Sigmoid colon (tissue), 7 donors: ENCODE data around the gene ATP5F1D. TPM values are rescaled to one million over a fixed set of nuclear protein-coding genes. Genes with fewer than 3 reads are reported as not detected.

ENCODE experiments used
- DNase-seq: peaks from one replicate; pipeline ENCODE4 v3.0.0-alpha.2; 2019
- H3K27ac ChIP-seq, 4 donors: fragments of 200-600 bp; sonication (generic); one replicate each; pipeline ENCODE4 v1.5.1; 2016 to 2019; ENCODE audit warnings: mild to moderate bottlenecking in 1 of 4
- H3K27me3 ChIP-seq, 3 donors: fragments of 200-600 bp; sonication (generic); one replicate each; pipeline ENCODE4 v1.5.1; 2019; ENCODE audit warnings: mild to moderate bottlenecking in 1 of 3
- H3K36me3 ChIP-seq, 4 donors: fragments of 200-600 bp; sonication (generic); one replicate each; pipeline ENCODE4 v1.5.1; 2016 to 2019
- H3K4me1 ChIP-seq, 4 donors: fragments of 200-600 bp; sonication (generic); one replicate each; pipeline ENCODE4 v1.5.1; 2017 to 2019
- H3K4me3 ChIP-seq, 4 donors: fragments of 200-600 bp; sonication (generic); one replicate each; pipeline ENCODE4 v1.5.1; 2017 to 2019; ENCODE audit warnings: mild to moderate bottlenecking in 2 of 4, moderate library complexity in 1 of 4
- H3K9me3 ChIP-seq, 4 donors: fragments of 200-600 bp in 3 of 4; sonication (generic) in 3 of 4; one replicate each; pipeline versions ENCODE4 v1.5.1 to v1.6.1; 2013 to 2019
- EP300 ChIP-seq, 4 donors: sonication (generic); formaldehyde crosslinking; IDR thresholded peaks; one replicate each; pipeline ENCODE4 v1.6.1; 2017; ENCODE audit warnings: antibody characterized with exemption in 4 of 4
- POLR2A ChIP-seq, 2 donors: fragments of 450-650 bp; IDR thresholded peaks; one replicate each; pipeline ENCODE4 v1.6.1; 2016; ENCODE audit warnings: antibody characterized with exemption in 2 of 2, mild to moderate bottlenecking in 2 of 2, moderate library complexity in 2 of 2
- POLR2AphosphoS5 ChIP-seq, 4 donors: sonication (generic); formaldehyde crosslinking; IDR thresholded peaks; one replicate each; pipeline ENCODE4 v1.6.1; 2017; ENCODE audit warnings: antibody characterized with exemption in 4 of 4
- WGBS, 2 donors: extraction: QIAGEN DNeasy Blood & Tissue Kit; methylation state at CpG; one replicate each; pipeline ENCODE4 v1.1.7; 2013; 5-methylcytosine and 5-hydroxymethylcytosine counted together
- intact Hi-C: fragments of 100-400 bp; cut with DNase I; formaldehyde crosslinking; loops from one replicate; pipeline ENCODE4 v1.15.1; 2023
- polyA plus RNA-seq, 3 donors: library from polyadenylated mRNA; stranded (reverse); fragments of 200-250 nt; gene quantifications; one replicate each; pipeline ENCODE4 v1.2.3, GENCODE V29; 2013
- total RNA-seq, 4 donors: library from RNA; depleted of rRNA; stranded (reverse); fragments of >200 nt; gene quantifications; one replicate each; pipeline ENCODE4 v1.1.0, GENCODE V29; 2016
- TF ChIP-seq, protein P1 (sequence below), 4 experiments: fragments of 450-650 bp in 3 of 4; fragments of 200-600 bp in 1 of 4; IDR thresholded peaks; one replicate each; pipeline ENCODE4 v1.5.1; 2016 to 2019; ENCODE audit warnings: antibody characterized with exemption in 4 of 4, mild to moderate bottlenecking in 3 of 4, moderate library complexity in 2 of 4
- donor health status: healthy with polysubstance abuse.
- donor health status: Bipolar disorder and iron deficiency.
- donor health status: healthy.

Gene ATP5F1D
- total and polyA plus RNA-seq, 7 donors = 74.7 to 390 (median 112) TPM

DNA sequence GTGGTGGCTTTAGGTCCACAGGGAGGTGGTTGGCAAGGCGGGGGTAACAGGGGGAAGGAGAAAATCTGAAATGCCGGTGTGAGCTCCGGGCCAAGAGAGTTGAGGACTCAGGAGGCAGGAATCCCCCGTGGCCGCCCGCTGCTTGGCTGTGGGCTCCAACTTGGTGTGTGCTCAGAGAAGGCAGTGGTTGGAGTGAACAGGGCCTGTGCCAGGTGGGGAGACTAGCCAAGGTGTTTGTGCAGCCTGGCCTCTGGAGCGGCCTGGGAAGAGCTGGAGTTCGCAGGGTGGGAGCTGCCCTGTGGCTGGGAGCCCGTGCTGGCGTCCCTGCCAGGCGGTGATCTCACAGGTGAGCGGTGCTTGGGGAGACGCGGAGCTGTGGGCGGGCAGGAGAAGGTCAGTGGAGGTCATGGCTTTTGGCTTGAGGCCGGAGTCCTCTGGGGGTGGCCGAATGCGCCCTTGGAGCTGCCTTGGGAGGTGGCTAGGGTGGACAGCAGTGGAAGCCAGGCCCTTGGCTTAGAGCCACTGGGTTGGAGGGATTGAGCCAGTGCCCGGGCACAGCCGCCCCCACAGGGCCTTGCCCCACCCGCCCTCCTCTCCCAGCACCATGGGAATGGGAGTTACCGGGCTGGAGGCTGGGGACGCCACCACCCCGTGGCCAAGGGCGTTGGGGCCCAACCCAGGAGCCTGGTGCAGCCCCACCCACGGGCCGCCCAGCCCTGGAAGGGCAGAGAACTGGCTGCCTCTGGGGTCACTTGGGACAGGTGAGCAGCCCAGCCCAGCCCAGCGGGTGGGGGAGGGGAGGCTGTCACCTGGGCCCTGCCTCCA is 20.5 kb downstream of the ATP5F1D start:
- Histone ChIP-seq H3K27me3 (no peaks in the 10 kb centered on the region), H3K27ac (peak overlapping the region; percentile 96 to 100 (median 100)), H3K36me3 (peaks cover 0 to 13% (median 2%) of the 10 kb centered on the region in 4 donors), H3K4me1 (peaks cover 0 to 77% (median 74%) of the 10 kb centered on the region in 4 donors), H3K9me3 (no peaks in the 10 kb centered on the region), H3K4me3 (peak overlapping the region in 3 of 4 donors; percentile 56 to 69 (median 66))
- 8 to 32% methylated on average over 28 of the region's 28 CpGs for WGBS, 2 donors
- peak; percentile 86 for DNase-seq
- TF ChIP-seq POLR2A (IDR thresholded peaks at IDR 0.05) (peak in 1 of 2 donors; percentile 25), POLR2AphosphoS5 (IDR thresholded peaks at IDR 0.05) (peak; percentile 11 to 44 (median 32)), EP300 (IDR thresholded peaks at IDR 0.05) (no peak)
- TF ChIP-seq, protein P1, sequence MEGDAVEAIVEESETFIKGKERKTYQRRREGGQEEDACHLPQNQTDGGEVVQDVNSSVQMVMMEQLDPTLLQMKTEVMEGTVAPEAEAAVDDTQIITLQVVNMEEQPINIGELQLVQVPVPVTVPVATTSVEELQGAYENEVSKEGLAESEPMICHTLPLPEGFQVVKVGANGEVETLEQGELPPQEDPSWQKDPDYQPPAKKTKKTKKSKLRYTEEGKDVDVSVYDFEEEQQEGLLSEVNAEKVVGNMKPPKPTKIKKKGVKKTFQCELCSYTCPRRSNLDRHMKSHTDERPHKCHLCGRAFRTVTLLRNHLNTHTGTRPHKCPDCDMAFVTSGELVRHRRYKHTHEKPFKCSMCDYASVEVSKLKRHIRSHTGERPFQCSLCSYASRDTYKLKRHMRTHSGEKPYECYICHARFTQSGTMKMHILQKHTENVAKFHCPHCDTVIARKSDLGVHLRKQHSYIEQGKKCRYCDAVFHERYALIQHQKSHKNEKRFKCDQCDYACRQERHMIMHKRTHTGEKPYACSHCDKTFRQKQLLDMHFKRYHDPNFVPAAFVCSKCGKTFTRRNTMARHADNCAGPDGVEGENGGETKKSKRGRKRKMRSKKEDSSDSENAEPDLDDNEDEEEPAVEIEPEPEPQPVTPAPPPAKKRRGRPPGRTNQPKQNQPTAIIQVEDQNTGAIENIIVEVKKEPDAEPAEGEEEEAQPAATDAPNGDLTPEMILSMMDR (IDR thresholded peaks at IDR 0.05) = no peak
- intact Hi-C loops = loop anchor here (10.0 kb wide), 1 partner anchor 687 kb away; the partner anchor contains the start of gene BSG

- Histone ChIP-seq H3K9me3 (no peaks in the 10 kb centered on the region), H3K27me3 (no peaks in the 10 kb centered on the region), H3K27ac (peak overlapping the region; percentile 96 to 100 (median 100)), H3K4me3 (no peak overlapping the region), H3K36me3 (peaks cover 0 to 6% (median 0%) of the 10 kb centered on the region in 4 donors), H3K4me1 (peaks cover 0 to 77% (median 77%) of the 10 kb centered on the region in 4 donors)
- intact Hi-C loops = loop anchor here (10.0 kb wide), 1 partner anchor 688 kb away; the partner anchor contains the start of gene BSG
- 10 to 43% methylated on average over 21 of the region's 21 CpGs for WGBS, 2 donors
- TF ChIP-seq POLR2A (IDR thresholded peaks at IDR 0.05) = no peak
- TF ChIP-seq POLR2AphosphoS5 (IDR thresholded peaks at IDR 0.05) = no peak
- TF ChIP-seq, protein P1 (IDR thresholded peaks at IDR 0.05) = no peak
- no peak for TF ChIP-seq EP300 (IDR thresholded peaks at IDR 0.05)
- DNase-seq = no peak
These were observed 21.1 kb downstream of the ATP5F1D start for GRCh38 chr19:1262623-1263123.

DNA sequence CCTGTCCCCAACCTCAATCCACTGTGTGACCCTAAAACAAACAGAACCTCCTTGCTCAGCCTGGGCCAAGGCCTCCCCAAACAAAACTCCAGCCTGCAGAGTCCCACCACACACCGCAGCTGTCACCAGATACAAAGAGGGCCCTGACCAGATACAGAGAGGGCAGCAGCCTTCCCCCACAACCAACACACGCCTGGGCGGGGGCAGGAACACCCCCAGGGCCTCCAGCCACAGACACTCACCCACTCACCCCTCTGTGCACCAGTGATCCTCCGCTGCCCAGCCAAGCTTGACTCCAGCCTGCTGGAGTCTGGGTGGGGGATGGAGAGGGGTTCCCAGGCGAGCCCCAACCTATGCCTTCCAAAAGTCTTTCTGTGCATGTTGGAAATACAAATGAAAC is 21.6 kb downstream of the ATP5F1D start:
- TF ChIP-seq, protein P1 (IDR thresholded peaks at IDR 0.05) = no peak
- TF ChIP-seq EP300 (IDR thresholded peaks at IDR 0.05) = no peak
- TF ChIP-seq POLR2AphosphoS5 (IDR thresholded peaks at IDR 0.05) = no peak
- no peak for TF ChIP-seq POLR2A (IDR thresholded peaks at IDR 0.05)
- Histone ChIP-seq H3K36me3 (peaks cover 0 to under 1% (median 0%) of the 10 kb centered on the region in 4 donors), H3K9me3 (no peaks in the 10 kb centered on the region), H3K4me3 (no peak overlapping the region), H3K27ac (peak overlapping the region; percentile 96 to 100 (median 100)), H3K27me3 (no peaks in the 10 kb centered on the region), H3K4me1 (peaks cover 0 to 77% (median 77%) of the 10 kb centered on the region in 4 donors)
- 46 to 53% methylated on average over 5 of the region's 5 CpGs for WGBS, 2 donors
- DNase-seq = no peak
- intact Hi-C loops = loop anchor here (10.0 kb wide), 1 partner anchor 688 kb away; the partner anchor contains the start of gene BSG

GRCh38 chr19:1264801-1265614 is 23.5 kb downstream of the ATP5F1D start:
- no peaks in the 10 kb centered on the region for H3K9me3 ChIP-seq
- peaks cover 0 to 69% (median 67%) of the 10 kb centered on the region in 4 donors for H3K4me1 ChIP-seq
- peak; percentile 93 for DNase-seq
- H3K27me3 ChIP-seq = no peaks in the 10 kb centered on the region
- TF ChIP-seq POLR2AphosphoS5 (IDR thresholded peaks at IDR 0.05) (peak in 1 of 4 donors; percentile 60), EP300 (IDR thresholded peaks at IDR 0.05) (peak in 1 of 4 donors; percentile 5)
- TF ChIP-seq, protein P1 (IDR thresholded peaks at IDR 0.05) = no peak
- intact Hi-C loops = loop anchor here (10.0 kb wide), 1 partner anchor 690 kb away; the partner anchor contains the start of gene BSG
- no peaks in the 10 kb centered on the region for H3K36me3 ChIP-seq
- peak overlapping the region in 1 of 4 donors; percentile 63 for H3K4me3 ChIP-seq
- H3K27ac ChIP-seq = peak overlapping the region; percentile 88 to 96 (median 94)
- WGBS, 2 donors = 64 to 72% methylated on average over 26 of the region's 26 CpGs
